Common myeloid progenitor, CD34-positive (primary cell): ENCODE measurements around the gene ST8SIA2.

Source experiments
- CTCF ChIA-PET: fragments of 350-600 bp; sonication (Branson Sonifier 250); formaldehyde crosslinking; loops from one replicate; lab custom pipeline; 2021; ENCODE audit warnings: antibody characterized with exemption; lab: Charles Lee
- POLR2A ChIA-PET: fragments of 350-600 bp; sonication (Branson Sonifier 250); formaldehyde crosslinking; loops from one replicate; lab custom pipeline; 2021; ENCODE audit warnings: antibody characterized with exemption; lab: Charles Lee
- DNase-seq, 3 donors: peaks; one replicate each; pipeline versions ENCODE4 v3.0.0 to v3.0.0-alpha.2; 2013
- H3K27ac ChIP-seq, 2 experiments: 1 replicate in 1 of 2; 2 replicates in 1 of 2; pipeline ENCODE4 v1.7.0; 2013; ENCODE audit warnings: inconsistent platforms in 2 of 2, low read length in 2 of 2, mild to moderate bottlenecking in 2 of 2, low read depth in 1 of 2, moderate library complexity in 1 of 2; ENCODE audit not compliant: severe bottlenecking in 2 of 2, insufficient read depth in 1 of 2, poor library complexity in 1 of 2
- H3K27me3 ChIP-seq, 5 experiments: replicated peaks in 2 of 5; 1 replicate in 3 of 5; 2 replicates in 2 of 5; pipeline versions ENCODE4 v1.6.1 to v1.7.0; 2013; ENCODE audit warnings: low read length in 4 of 5, mild to moderate bottlenecking in 2 of 5, moderate library complexity in 2 of 5, inconsistent platforms in 1 of 5; ENCODE audit not compliant: insufficient read depth in 5 of 5, control insufficient read depth in 4 of 5
- H3K36me3 ChIP-seq, 4 experiments: 1 replicate in 2 of 4; 2 replicates in 2 of 4; pipeline versions ENCODE4 v1.6.1 to v1.7.0; 2013; ENCODE audit warnings: low read length in 3 of 4, control low read depth in 1 of 4, mild to moderate bottlenecking in 1 of 4; ENCODE audit not compliant: control insufficient read depth in 4 of 4, insufficient read depth in 4 of 4
- H3K4me1 ChIP-seq, 4 experiments: 1 replicate in 3 of 4; 2 replicates in 1 of 4; pipeline versions ENCODE4 v1.6.1 to v1.7.1; 2013; ENCODE audit warnings: low read length in 3 of 4, mild to moderate bottlenecking in 3 of 4, control low read depth in 1 of 4, inconsistent platforms in 1 of 4, moderate library complexity in 1 of 4; ENCODE audit not compliant: control insufficient read depth in 4 of 4, insufficient read depth in 4 of 4; ENCODE audit errors: control extremely low read depth in 1 of 4
- H3K4me3 ChIP-seq, 7 experiments: 1 replicate in 4 of 7; 2 replicates in 3 of 7; pipeline versions ENCODE4 v1.5.1 to v1.7.0; 2013; ENCODE audit warnings: mild to moderate bottlenecking in 7 of 7, low read length in 6 of 7, moderate library complexity in 6 of 7, inconsistent platforms in 2 of 7, low read depth in 2 of 7, control low read depth in 1 of 7; ENCODE audit not compliant: insufficient read depth in 4 of 7, control insufficient read depth in 1 of 7; ENCODE audit errors: extremely low read depth in 1 of 7
- H3K9me3 ChIP-seq, 5 experiments: 1 replicate in 4 of 5; 2 replicates in 1 of 5; pipeline versions ENCODE4 v1.6.1 to v1.7.1; 2013; ENCODE audit warnings: low read length in 4 of 5, mild to moderate bottlenecking in 2 of 5, inconsistent platforms in 1 of 5, low read depth in 1 of 5, moderate library complexity in 1 of 5; ENCODE audit not compliant: control insufficient read depth in 4 of 5, insufficient read depth in 2 of 5; ENCODE audit errors: control extremely low read depth in 1 of 5
- WGBS: methylation state at CpG from one replicate; pipeline ENCODE4 v1.1.5; 2013; ENCODE audit not compliant: insufficient coverage; 5-methylcytosine and 5-hydroxymethylcytosine counted together

Gene ST8SIA2

DNA sequence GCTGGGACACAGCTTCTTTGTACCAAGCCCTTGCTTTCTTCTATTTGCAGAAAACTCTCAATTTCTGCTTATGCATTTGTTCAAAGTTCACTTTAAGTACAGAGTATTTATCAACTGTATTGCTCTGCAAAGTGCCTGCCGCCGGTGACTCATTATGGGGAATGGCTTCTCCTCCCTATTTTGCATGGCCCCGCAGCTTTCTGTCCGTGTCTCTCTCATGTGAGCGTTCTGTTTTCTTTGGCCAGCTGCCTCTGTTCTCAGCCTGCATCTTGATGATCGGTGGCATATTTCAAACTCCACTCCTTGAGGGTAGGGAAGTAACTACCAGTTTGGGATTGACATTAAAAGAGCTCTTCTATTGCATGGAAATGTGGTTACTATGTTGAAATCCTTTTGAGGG, 28.6 kb upstream of the ST8SIA2 start:
- DNase-seq: no peak
- peaks cover 0 to 4% (median 0%) of the 10 kb centered on the region in 5 experiments for H3K27me3 ChIP-seq
- ChIA-PET CTCF (no interaction called here), POLR2A (no interaction called here)
- no peak overlapping the region for H3K4me3 ChIP-seq
- H3K36me3 ChIP-seq: no peaks in the 10 kb centered on the region
- no peaks in the 10 kb centered on the region for H3K9me3 ChIP-seq
- 98% methylated on average over 6 of the region's 6 CpGs for WGBS
- no peaks in the 10 kb centered on the region for H3K4me1 ChIP-seq
- no peak overlapping the region for H3K27ac ChIP-seq

DNA sequence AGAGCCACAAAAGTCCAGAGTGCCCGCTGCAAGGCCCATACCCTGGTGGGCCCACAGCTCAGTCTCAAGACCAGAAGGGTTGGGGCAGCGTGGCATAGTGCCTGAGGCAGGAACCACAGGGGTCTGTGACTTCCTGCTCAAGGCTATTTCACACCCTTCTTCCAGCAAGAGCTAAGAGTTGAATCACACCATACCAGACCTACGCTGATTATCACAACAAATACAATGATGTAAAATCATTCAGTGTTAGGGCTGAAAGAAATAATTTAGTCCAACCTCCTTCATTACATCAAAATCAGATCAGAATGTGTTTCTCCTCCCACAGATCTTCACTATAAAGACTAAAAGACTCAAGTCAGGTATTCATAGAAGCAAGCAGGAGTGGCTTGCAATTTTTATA, 27.8 kb upstream of the ST8SIA2 start:
- no peaks in the 10 kb centered on the region for H3K4me1 ChIP-seq
- no peak for DNase-seq
- CTCF ChIA-PET: no interaction called here
- peaks cover 0 to 4% (median 0%) of the 10 kb centered on the region in 5 experiments for H3K27me3 ChIP-seq
- POLR2A ChIA-PET: no interaction called here
- no peaks in the 10 kb centered on the region for H3K36me3 ChIP-seq
- H3K27ac ChIP-seq: no peak overlapping the region
- H3K4me3 ChIP-seq: no peak overlapping the region
- WGBS: 79% methylated on average over 2 of the region's 3 CpGs
- H3K9me3 ChIP-seq: no peaks in the 10 kb centered on the region

DNA sequence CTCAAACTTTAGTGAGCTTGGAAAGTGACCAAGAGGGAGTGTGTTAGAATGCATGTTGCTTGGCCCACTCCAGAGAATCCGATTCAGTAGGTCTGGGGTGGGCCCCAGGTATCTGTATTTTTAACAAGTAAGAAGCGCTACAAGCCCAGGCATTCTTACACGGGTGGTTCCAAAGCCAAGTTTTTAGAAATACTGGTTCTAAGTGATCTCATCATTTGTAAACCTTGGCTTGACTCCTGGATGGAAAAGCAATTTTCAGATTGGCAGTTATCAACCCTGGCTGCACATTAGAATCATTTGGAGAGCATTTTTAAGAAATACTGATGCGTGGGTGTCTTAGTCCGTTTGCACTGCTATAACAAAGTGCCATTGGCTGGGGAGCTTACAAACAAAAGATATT, 27.3 kb upstream of the ST8SIA2 start:
- POLR2A ChIA-PET: no interaction called here
- WGBS: 98% methylated on average over 5 of the region's 5 CpGs

DNA sequence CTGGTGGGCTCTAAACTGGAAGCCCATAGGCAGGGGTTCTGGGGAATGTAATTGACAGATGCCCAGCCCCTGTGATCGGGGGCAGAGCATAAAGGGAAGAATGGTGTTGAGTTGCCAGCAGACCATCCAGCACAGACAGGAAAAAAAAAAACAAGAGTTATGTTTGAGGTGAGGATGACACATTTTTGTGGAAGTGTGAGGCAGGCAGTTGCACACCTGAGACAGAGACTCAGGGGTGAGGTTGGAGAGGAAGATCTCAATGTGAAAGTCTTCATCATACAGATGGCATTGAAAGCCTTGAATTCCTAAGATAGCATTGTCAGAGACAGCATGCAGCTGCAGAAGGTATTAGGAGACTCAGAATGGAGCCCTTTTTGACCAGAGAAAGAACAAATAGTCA, 18.6 kb upstream of the ST8SIA2 start:
- no peak for DNase-seq
- Histone ChIP-seq H3K4me1 (no peaks in the 10 kb centered on the region), H3K4me3 (no peak overlapping the region), H3K9me3 (peaks cover 0 to 9% (median 5%) of the 10 kb centered on the region in 5 experiments), H3K36me3 (no peaks in the 10 kb centered on the region), H3K27me3 (peaks cover 0 to 1% (median 0%) of the 10 kb centered on the region in 5 experiments), H3K27ac (no peak overlapping the region)
- CTCF ChIA-PET: no interaction called here
- WGBS: 100% methylated on average over 1 of the region's 1 CpG
- POLR2A ChIA-PET: no interaction called here

More for the DNA sequence above, 27.3 kb upstream of the ST8SIA2 start:
- DNase-seq: no peak
- no peak overlapping the region for H3K4me3 ChIP-seq
- peaks cover 0 to under 1% (median 0%) of the 10 kb centered on the region in 5 experiments for H3K9me3 ChIP-seq
- H3K27me3 ChIP-seq: peaks cover 0 to 4% (median 0%) of the 10 kb centered on the region in 5 experiments
- H3K27ac ChIP-seq: no peak overlapping the region
- CTCF ChIA-PET: interaction anchor here (1.1 kb wide), 1 partner anchor 15 kb away, joined by 3 read pairs; no protein-coding TSS in a partner anchor
- H3K36me3 ChIP-seq: no peaks in the 10 kb centered on the region
- no peaks in the 10 kb centered on the region for H3K4me1 ChIP-seq

DNA sequence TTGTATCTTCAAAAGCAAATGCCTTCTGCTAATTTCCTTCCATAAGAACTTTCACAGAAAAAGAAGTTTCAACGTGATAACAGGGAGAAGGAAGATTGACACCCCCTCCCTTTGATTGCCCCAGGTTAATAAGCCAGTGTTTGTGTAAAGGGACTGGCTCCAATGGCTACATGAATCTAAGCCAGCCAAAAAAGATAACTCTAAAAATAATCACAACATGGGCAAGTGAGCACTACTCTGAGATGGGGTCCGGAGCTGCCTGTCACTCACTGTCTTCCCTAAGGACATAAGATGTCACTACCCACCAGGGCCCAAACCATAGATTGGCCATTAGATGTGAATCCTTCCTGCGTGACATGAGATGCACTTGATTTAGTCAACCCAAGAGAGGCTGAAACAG, 17.6 kb upstream of the ST8SIA2 start:
- Histone ChIP-seq H3K4me1 (no peaks in the 10 kb centered on the region), H3K36me3 (no peaks in the 10 kb centered on the region), H3K4me3 (no peak overlapping the region), H3K9me3 (peaks cover 0 to 9% (median 5%) of the 10 kb centered on the region in 5 experiments), H3K27ac (no peak overlapping the region), H3K27me3 (peaks cover 0 to 1% (median 0%) of the 10 kb centered on the region in 5 experiments)
- no peak for DNase-seq
- ChIA-PET POLR2A (no interaction called here), CTCF (interaction anchor here (1.7 kb wide), 1 partner anchor 13 kb away, joined by 3 read pairs; no protein-coding TSS in a partner anchor)
- WGBS: 100% methylated on average over 3 of the region's 3 CpGs

DNA sequence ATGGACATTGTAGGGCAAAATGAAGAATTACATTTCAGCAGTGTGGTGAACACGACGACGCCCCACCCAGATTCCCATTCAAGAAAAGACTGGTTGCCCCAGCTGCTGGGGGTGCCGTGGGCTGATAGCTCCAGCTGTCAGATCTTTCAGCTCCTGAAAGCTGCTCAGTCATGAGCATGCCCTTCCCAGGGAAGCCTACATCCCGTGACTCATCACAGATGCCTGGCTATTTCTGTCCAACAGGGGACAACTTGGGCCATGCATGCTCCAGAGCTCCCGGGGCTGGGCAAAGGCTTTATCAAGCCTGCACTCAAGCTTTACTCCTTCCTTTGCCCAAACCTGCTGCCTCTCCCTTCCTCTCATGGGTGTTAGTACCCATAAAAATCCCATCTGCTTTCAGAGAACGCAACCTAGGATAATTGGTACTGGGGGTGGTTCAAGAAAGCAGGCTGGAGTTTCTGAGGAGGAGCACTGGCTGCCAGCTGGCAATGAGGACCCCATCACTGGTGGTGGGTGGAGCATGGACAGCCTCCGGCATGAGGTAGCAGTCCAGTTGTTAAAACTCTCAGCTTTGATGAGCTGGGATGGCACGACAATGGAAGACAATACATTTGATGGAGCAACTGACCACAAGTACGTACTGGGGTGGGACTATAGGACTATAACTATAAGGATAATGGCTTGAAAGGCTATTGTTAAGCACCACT, 16.4 kb upstream of the ST8SIA2 start:
- POLR2A ChIA-PET: interaction anchor here (0.6 kb wide), 1 partner anchor 61 kb away, joined by 7 read pairs; no protein-coding TSS in a partner anchor

More for the DNA sequence above, 16.4 kb upstream of the ST8SIA2 start:
- no peaks in the 10 kb centered on the region for H3K4me1 ChIP-seq
- DNase-seq: no peak
- H3K27me3 ChIP-seq: peaks cover 0 to 1% (median 0%) of the 10 kb centered on the region in 5 experiments
- WGBS: 96% methylated on average over 10 of the region's 10 CpGs
- no peaks in the 10 kb centered on the region for H3K36me3 ChIP-seq
- H3K27ac ChIP-seq: no peak overlapping the region
- peaks cover 0 to 3% (median 2%) of the 10 kb centered on the region in 5 experiments for H3K9me3 ChIP-seq
- CTCF ChIA-PET: interaction anchor here (1.4 to 3.3 kb wide), 3 partner anchors 12 to 101 kb away, joined by 3 to 12 read pairs (median 3); no protein-coding TSS in a partner anchor
- H3K4me3 ChIP-seq: no peak overlapping the region
